ENCODE data around the gene SYNDIG1L. TPM values are rescaled to one million over a fixed set of nuclear protein-coding genes. Genes with fewer than 3 reads are reported as not detected.

Gene SYNDIG1L
- total RNA-seq, 4 donors from 2014 or later, result 0.21 to 0.91 (median 0.32) TPM; not detected in 1

DNA sequence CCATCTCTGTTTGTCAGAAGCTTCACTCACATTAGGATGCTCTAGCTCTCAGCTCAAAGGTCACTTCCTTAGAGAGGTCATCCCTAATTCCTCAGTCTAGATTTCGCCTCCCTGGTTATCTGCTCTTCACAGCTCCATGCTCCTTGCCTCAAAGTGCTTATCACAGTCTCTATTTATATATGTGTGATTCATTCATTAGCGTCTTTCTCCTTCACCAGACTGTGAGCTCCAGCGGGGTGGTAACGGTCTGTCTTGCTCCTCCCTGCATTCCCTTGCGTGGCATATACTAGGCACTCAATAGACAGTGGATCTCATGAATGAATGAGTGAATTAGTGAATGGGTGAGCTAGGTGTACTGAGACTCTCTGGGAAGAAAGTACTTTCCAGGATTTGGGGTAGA lies 6.9 kb downstream of the SYNDIG1L start:
- H3K4me3 ChIP-seq, result no peak overlapping the region
- no peaks in the 10 kb centered on the region for H3K9me3 ChIP-seq
- peaks cover 18% of the 10 kb centered on the region for H3K27me3 ChIP-seq
- H3K27ac ChIP-seq, result no peak overlapping the region
- H3K36me3 ChIP-seq, result no peaks in the 10 kb centered on the region
- H3K4me1 ChIP-seq, result no peaks in the 10 kb centered on the region
- no peak for DNase-seq (ENCODE audit: low spot score in 2 of 2)
- TF ChIP-seq, protein P1, sequence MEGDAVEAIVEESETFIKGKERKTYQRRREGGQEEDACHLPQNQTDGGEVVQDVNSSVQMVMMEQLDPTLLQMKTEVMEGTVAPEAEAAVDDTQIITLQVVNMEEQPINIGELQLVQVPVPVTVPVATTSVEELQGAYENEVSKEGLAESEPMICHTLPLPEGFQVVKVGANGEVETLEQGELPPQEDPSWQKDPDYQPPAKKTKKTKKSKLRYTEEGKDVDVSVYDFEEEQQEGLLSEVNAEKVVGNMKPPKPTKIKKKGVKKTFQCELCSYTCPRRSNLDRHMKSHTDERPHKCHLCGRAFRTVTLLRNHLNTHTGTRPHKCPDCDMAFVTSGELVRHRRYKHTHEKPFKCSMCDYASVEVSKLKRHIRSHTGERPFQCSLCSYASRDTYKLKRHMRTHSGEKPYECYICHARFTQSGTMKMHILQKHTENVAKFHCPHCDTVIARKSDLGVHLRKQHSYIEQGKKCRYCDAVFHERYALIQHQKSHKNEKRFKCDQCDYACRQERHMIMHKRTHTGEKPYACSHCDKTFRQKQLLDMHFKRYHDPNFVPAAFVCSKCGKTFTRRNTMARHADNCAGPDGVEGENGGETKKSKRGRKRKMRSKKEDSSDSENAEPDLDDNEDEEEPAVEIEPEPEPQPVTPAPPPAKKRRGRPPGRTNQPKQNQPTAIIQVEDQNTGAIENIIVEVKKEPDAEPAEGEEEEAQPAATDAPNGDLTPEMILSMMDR (IDR thresholded peaks at IDR 0.05), result no peak
- no peak for TF ChIP-seq POLR2AphosphoS5 (IDR thresholded peaks at IDR 0.05)
- TF ChIP-seq POLR2A (IDR thresholded peaks at IDR 0.05), result no peak
- TF ChIP-seq EP300 (IDR thresholded peaks at IDR 0.05), result no peak
- WGBS, result 73% methylated on average over 5 of the region's 5 CpGs

DNA sequence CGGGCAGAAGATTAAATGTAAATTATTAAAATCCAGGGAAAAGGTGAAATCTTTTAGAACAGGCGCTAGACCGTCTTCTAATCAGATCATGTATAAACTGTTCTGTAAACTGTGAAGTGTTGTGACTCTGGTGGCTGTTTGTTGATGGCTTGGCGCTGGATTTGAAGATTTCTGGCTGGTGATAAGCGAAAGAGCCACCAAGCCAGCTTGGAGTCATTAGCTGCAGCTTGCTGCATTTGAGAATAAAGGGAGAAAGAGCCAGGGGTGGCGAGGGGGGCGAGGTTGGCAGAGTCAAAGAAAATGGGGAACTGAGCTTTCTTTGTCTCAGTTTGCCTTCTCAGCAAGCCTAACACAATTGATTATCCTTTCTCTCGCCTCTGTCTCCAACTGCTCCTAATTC lies 8.0 kb downstream of the SYNDIG1L start:
- 44% methylated on average over 8 of the region's 8 CpGs for WGBS
- DNase-seq (ENCODE audit: low spot score in 2 of 2), result no peak
- no peaks in the 10 kb centered on the region for H3K9me3 ChIP-seq
- no peak overlapping the region for H3K4me3 ChIP-seq
- no peaks in the 10 kb centered on the region for H3K36me3 ChIP-seq
- H3K4me1 ChIP-seq, result no peaks in the 10 kb centered on the region
- no peak for TF ChIP-seq POLR2A (IDR thresholded peaks at IDR 0.05)
- no peak for TF ChIP-seq EP300 (IDR thresholded peaks at IDR 0.05)
- no peak for TF ChIP-seq POLR2AphosphoS5 (IDR thresholded peaks at IDR 0.05)
- TF ChIP-seq, protein P1 (IDR thresholded peaks at IDR 0.05), result no peak
- peaks cover 12% of the 10 kb centered on the region for H3K27me3 ChIP-seq
- H3K27ac ChIP-seq, result no peak overlapping the region

DNA sequence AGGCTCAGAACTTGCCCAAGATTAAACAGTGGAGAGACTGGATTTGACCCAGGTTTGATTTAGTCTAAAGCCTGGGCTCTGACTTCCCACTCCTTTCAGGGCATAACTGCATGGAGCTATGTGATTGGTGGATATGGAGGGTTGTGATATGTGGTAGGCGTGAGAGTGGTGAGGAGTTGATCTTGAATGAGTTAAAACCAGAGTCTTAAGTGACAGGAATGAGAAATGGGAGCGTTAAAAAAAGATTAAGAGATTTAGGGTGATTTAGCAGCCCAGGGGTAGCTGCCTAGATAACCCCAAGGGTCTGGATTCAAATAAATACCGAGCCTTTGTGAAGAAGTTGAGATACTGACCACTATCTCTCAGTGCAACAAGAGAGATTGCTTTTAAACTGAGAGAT lies 8.4 kb downstream of the SYNDIG1L start:
- TF ChIP-seq EP300 (IDR thresholded peaks at IDR 0.05) (no peak), POLR2A (IDR thresholded peaks at IDR 0.05) (no peak), POLR2AphosphoS5 (IDR thresholded peaks at IDR 0.05) (no peak)
- TF ChIP-seq, protein P1 (IDR thresholded peaks at IDR 0.05), result no peak
- Histone ChIP-seq H3K4me3 (no peak overlapping the region), H3K36me3 (no peaks in the 10 kb centered on the region), H3K4me1 (no peaks in the 10 kb centered on the region), H3K9me3 (no peaks in the 10 kb centered on the region), H3K27me3 (peaks cover 8% of the 10 kb centered on the region), H3K27ac (no peak overlapping the region)
- DNase-seq (ENCODE audit: low spot score in 2 of 2), result no peak
- 47% methylated on average over 3 of the region's 3 CpGs for WGBS

DNA sequence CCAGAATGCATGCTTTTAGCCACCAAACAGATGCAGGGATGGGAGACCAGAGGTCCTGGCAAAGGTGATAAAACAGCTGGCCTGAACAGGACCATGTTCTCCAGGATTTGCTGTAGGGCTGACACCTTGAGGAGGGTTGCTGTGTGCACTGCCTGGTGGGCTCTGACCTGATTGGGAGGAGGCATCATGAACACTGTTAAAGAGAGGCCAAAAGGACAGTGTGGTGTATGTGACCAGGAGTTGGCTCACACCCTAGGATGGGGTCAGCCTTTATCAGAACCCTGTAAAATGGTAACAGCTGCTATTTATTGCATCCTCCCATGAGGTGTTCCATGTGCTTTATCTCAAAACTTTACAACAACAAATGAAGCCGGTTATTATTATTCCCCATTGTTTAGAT lies 8.8 kb downstream of the SYNDIG1L start:
- H3K36me3 ChIP-seq, result no peaks in the 10 kb centered on the region
- no peak overlapping the region for H3K27ac ChIP-seq
- TF ChIP-seq POLR2A (IDR thresholded peaks at IDR 0.05) (no peak), POLR2AphosphoS5 (IDR thresholded peaks at IDR 0.05) (no peak), EP300 (IDR thresholded peaks at IDR 0.05) (no peak)
- TF ChIP-seq, protein P1 (IDR thresholded peaks at IDR 0.05), result no peak
- H3K4me3 ChIP-seq, result no peak overlapping the region
- H3K9me3 ChIP-seq, result no peaks in the 10 kb centered on the region
- H3K27me3 ChIP-seq, result peaks cover 7% of the 10 kb centered on the region
- H3K4me1 ChIP-seq, result no peaks in the 10 kb centered on the region
- WGBS, result 62% methylated on average over 1 of the region's 1 CpG
- DNase-seq (ENCODE audit: low spot score in 2 of 2), result no peak

DNA sequence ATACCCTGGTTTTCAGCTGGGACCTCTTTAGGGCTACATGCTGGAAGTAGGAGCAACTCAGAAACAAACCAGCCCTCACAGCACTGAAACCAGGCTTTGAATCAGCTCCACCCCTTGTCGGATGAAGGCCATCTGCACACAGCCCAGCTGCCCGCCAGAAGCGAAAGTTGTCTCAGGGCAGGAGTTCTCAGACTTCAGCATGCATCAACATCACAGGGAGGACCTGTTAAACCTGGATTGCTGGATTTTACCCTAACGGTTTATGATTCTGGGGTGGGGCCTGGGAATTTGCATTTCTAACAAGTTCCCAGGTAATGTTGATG lies 10.9 kb downstream of the SYNDIG1L start:
- Histone ChIP-seq H3K4me1 (no peaks in the 10 kb centered on the region), H3K27ac (no peak overlapping the region), H3K9me3 (no peaks in the 10 kb centered on the region), H3K4me3 (no peak overlapping the region), H3K27me3 (peaks cover 17% of the 10 kb centered on the region), H3K36me3 (no peaks in the 10 kb centered on the region)
- DNase-seq (ENCODE audit: low spot score in 2 of 2), result no peak
- 52% methylated on average over 4 of the region's 4 CpGs for WGBS
- TF ChIP-seq EP300 (IDR thresholded peaks at IDR 0.05) (no peak), POLR2AphosphoS5 (IDR thresholded peaks at IDR 0.05) (no peak), POLR2A (IDR thresholded peaks at IDR 0.05) (no peak)
- TF ChIP-seq, protein P1 (IDR thresholded peaks at IDR 0.05), result no peak

Data from suprapubic skin (tissue), 4 donors.